Adipocyte (in vitro differentiated cells): ENCODE results near the gene CACNA2D2.
A peak's percentile ranks its signal among the peaks of the same experiment; 100 is the strongest.

ENCODE experiments used
- DNase-seq: peaks from one replicate; pipeline ENCODE4 v3.0.0-alpha.2; 2015; ENCODE audit warnings: low read depth
- H3K27me3 ChIP-seq: replicated peaks from 2 replicates; pipeline ENCODE4 v1.7.0; 2013; ENCODE audit warnings: mild to moderate bottlenecking, low read length, moderate library complexity; ENCODE audit not compliant: control insufficient read depth, insufficient read depth
- H3K36me3 ChIP-seq: 2 replicates; pipeline ENCODE4 v1.7.0; 2013; ENCODE audit warnings: low read length, mild to moderate bottlenecking, moderate library complexity; ENCODE audit not compliant: control insufficient read depth, insufficient read depth, severe bottlenecking
- H3K4me1 ChIP-seq: 2 replicates; pipeline ENCODE4 v1.7.0; 2013; ENCODE audit warnings: mild to moderate bottlenecking, low read length, moderate library complexity; ENCODE audit not compliant: control insufficient read depth, insufficient read depth
- H3K4me3 ChIP-seq: 2 replicates; pipeline ENCODE4 v1.7.0; 2013; ENCODE audit warnings: mild to moderate bottlenecking, low read length, moderate library complexity
- H3K9ac ChIP-seq: 2 replicates; pipeline ENCODE4 v1.7.0; 2013; ENCODE audit warnings: mild to moderate bottlenecking, low read length, moderate library complexity
- H3K9me3 ChIP-seq: 2 replicates; pipeline ENCODE4 v1.7.0; 2013; ENCODE audit warnings: mild to moderate bottlenecking, low read length, moderate library complexity; ENCODE audit not compliant: control insufficient read depth

The CACNA2D2 gene

GRCh38 chr3:50327129-50327528, 176.3 kb downstream of the CACNA2D2 start:
- no peaks in the 10 kb centered on the region for H3K9me3 ChIP-seq
- peak overlapping the region; percentile 96 for H3K9ac ChIP-seq

DNA sequence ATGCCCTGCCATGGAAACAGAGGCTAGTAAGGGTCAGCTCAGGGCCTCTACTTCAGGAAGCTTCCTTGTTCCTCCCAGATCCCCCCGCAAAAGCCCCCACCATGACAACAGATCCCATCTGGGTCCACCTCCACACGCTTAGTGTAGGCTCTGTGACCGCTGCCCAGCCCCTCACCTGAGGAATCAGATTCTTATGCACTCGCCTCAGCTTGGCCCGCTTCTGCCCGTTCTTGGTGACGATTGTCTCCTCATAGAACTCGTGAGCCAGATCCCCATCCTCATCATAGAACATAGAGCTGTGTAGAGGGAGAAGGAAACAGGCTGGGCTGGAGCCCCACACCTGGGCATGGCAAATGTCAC, 177.3 kb downstream of the CACNA2D2 start:
- H3K36me3 ChIP-seq, result peaks cover 30% of the 10 kb centered on the region
- H3K4me1 ChIP-seq, result peaks cover 22% of the 10 kb centered on the region
- no peak for DNase-seq
- no peaks in the 10 kb centered on the region for H3K9me3 ChIP-seq
- H3K27me3 ChIP-seq, result no peaks in the 10 kb centered on the region
- H3K4me3 ChIP-seq, result no peak overlapping the region
- no peak overlapping the region for H3K9ac ChIP-seq

More at GRCh38 chr3:50327129-50327528, 176.3 kb downstream of the CACNA2D2 start:
- peaks cover 40% of the 10 kb centered on the region for H3K36me3 ChIP-seq
- DNase-seq, result no peak
- H3K27me3 ChIP-seq, result no peaks in the 10 kb centered on the region
- H3K4me1 ChIP-seq, result peaks cover 18% of the 10 kb centered on the region
- H3K4me3 ChIP-seq, result peak overlapping the region; percentile 94

DNA sequence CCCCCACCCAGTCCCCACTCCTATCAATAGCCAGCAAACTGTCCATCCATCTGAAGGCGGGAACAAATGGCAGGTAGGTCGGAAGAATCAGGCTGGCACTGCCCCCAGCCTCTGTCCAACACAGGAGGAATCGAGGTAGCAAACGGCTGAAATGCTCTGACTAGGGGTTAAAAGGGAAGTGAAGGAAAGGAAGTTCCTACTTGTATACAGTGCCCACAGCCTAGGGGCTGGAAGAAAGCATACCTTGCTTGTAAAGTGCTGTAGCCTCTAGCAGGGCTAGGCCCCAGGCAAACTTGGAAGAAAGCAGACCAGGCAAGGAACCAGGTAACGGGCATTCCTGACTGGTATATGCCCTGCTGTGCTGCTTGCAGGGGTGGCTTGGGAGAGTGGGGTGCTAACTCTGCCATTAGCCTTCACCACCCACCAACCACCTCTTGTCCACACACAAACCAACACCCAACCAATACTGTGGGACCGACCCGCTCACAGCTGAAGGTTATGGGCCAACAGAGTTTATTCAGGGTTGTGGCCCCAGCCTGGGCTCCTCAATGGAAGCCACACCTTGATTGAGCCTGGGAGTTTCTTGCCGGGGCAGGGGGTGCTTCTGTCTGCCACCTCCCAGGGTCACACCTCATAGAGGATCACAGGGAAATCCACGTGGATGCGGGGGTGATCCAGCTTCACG, 177.8 kb downstream of the CACNA2D2 start:
- peaks cover 22% of the 10 kb centered on the region for H3K4me1 ChIP-seq
- H3K36me3 ChIP-seq, result peaks cover 25% of the 10 kb centered on the region
- no peak overlapping the region for H3K4me3 ChIP-seq
- no peak for DNase-seq
- H3K9ac ChIP-seq, result no peak overlapping the region
- H3K9me3 ChIP-seq, result no peaks in the 10 kb centered on the region
- H3K27me3 ChIP-seq, result no peaks in the 10 kb centered on the region

GRCh38 chr3:50325113-50325480, 178.3 kb downstream of the CACNA2D2 start:
- Histone ChIP-seq H3K4me3 (no peak overlapping the region), H3K9ac (no peak overlapping the region), H3K4me1 (peaks cover 27% of the 10 kb centered on the region), H3K27me3 (no peaks in the 10 kb centered on the region), H3K36me3 (peaks cover 20% of the 10 kb centered on the region), H3K9me3 (no peaks in the 10 kb centered on the region)
- DNase-seq, result no peak

- DNase-seq, result peak; percentile 85
- H3K9ac ChIP-seq, result no peak overlapping the region
- no peak overlapping the region for H3K4me3 ChIP-seq
- peaks cover 14% of the 10 kb centered on the region for H3K36me3 ChIP-seq
- H3K4me1 ChIP-seq, result peaks cover 31% of the 10 kb centered on the region
- no peaks in the 10 kb centered on the region for H3K9me3 ChIP-seq
- no peaks in the 10 kb centered on the region for H3K27me3 ChIP-seq
Measured at GRCh38 chr3:50324351-50325112, 178.9 kb downstream of the CACNA2D2 start.

DNA sequence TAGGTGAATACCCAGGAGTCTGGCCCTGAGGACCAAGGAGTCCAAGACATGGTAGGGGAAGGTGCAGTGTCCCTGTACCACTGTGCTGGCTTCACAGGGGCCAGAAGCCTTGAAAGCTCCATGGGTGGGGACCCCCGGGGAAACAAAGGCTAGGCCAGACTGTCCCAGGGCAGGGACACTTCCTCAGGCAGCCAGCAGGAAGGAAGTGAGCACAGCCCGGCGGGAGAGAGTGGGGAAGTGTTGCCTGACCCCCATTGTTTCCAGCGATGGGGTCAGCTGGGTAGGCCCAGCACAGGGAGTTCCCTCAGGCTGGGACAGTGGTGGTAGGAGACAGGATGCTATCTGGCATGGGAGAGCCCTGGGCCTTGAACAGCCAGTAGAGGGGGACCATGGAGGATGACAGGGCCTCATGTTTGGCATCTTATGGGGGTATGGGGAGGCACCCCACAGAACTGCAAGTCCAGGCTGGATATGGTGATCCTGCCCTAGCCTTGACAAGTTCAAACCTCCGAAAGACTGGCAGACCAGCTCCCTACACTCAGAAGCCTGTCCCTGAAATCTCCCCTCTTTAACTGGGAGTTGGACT, 179.7 kb downstream of the CACNA2D2 start:
- peaks cover 30% of the 10 kb centered on the region for H3K4me1 ChIP-seq

GRCh38 chr3:50323092-50323600, 180.3 kb downstream of the CACNA2D2 start:
- Histone ChIP-seq H3K9me3 (no peaks in the 10 kb centered on the region), H3K4me3 (no peak overlapping the region), H3K27me3 (no peaks in the 10 kb centered on the region), H3K36me3 (peaks cover 24% of the 10 kb centered on the region), H3K9ac (no peak overlapping the region), H3K4me1 (peaks cover 25% of the 10 kb centered on the region)
- DNase-seq, result no peak

More for the DNA sequence above, 179.7 kb downstream of the CACNA2D2 start:
- Histone ChIP-seq H3K9me3 (no peaks in the 10 kb centered on the region), H3K36me3 (peaks cover 18% of the 10 kb centered on the region), H3K4me3 (no peak overlapping the region), H3K9ac (no peak overlapping the region), H3K27me3 (no peaks in the 10 kb centered on the region)
- DNase-seq, result no peak

DNA sequence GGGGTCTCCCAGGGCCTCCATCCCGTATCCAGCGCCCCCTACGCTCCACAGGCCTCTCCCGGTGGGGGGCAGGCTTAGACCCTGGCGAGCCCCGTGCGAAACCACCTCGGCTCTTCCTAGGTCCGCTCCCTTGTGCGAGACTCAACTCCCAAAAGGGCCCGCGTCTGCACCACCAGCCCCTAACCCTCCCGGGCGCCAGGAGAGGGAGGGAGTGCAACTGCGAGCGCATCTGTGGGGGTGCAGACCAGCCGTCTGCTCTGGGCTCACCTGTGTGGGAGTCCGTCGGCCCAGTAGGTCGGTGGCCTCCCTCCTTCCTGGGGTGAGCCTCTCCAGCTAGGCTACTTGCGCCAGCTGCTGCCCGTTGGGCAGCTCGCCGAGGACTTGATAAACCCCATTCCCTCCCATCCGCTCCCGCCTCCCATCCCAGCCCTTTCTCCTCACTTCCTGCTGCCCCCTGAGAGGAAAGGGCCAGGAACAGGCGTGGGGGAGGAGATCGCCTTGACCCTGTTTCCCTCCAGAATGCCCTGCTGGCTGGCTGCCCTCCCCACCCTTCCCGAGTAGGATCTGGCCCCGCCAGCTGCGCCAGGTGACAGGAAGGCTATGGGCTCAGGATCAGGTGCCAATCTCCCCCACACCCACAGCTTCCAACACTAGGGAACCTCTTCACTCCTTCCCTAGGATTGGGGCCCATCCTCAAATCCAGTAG, 180.9 kb downstream of the CACNA2D2 start, which contains the start of gene HYAL2:
Gene HYAL2, minus strand, starts transcription at position 360 of the 706 bp plus-strand sequence. CDS start 2,256 bp downstream, outside the sequence.
- Histone ChIP-seq H3K4me1 (peaks cover 24% of the 10 kb centered on the region), H3K9ac (peak within 1 kb of the TSS; percentile 88), H3K9me3 (no peaks in the 10 kb centered on the region), H3K36me3 (peaks cover 30% of the 10 kb centered on the region), H3K27me3 (no peaks in the 10 kb centered on the region), H3K4me3 (peak within 1 kb of the TSS; percentile 84)
- DNase-seq, result no peak

- peak overlapping the region; percentile 84 for H3K4me3 ChIP-seq
- H3K9me3 ChIP-seq, result no peaks in the 10 kb centered on the region
- H3K27me3 ChIP-seq, result no peaks in the 10 kb centered on the region
- no peak for DNase-seq
- peaks cover 19% of the 10 kb centered on the region for H3K4me1 ChIP-seq
- peak overlapping the region; percentile 71 for H3K9ac ChIP-seq
- peaks cover 34% of the 10 kb centered on the region for H3K36me3 ChIP-seq
Measured at GRCh38 chr3:50322115-50322385, 181.4 kb downstream of the CACNA2D2 start.

DNA sequence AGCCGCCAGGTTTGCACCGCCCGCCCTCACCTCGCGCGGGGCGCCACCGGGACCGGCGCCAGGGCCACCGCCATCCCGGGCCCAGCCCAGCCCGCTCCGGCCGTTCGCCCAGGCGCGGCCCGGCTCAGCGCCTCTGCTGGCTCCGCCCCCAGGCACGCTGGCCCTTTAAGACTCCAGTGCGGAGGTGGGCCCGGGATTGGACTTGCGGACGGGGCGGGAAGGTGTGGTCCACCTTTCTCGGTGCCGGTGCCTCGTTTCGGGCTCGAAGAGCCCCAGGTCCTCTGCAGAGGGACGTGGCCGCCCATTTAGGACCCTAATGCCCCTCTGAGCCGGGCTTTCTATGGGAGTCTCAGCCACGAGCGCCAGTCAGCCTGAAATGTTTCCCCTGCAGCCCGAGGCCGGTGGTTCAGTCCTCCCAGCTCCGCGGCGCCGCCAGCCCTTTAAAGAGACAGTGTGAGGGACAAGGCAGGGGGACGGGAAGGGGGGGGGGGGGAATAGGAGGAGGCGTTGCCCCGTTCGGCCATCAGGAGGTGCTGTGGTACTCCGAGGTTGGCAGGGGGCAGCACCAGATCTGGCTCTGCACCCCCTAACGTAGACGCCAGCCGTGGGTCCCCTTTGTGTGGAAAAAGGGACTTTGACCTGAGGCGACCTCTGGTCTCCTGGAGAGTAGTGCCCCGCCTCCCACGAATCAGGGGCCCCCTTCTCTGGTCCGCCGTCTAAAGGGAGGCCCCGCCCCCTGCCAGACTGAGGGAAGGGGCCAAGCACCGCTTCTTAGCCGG, 181.9 kb downstream of the CACNA2D2 start:
- H3K36me3 ChIP-seq, result peaks cover 34% of the 10 kb centered on the region
- DNase-seq, result peak; percentile 96
- H3K4me3 ChIP-seq, result peak overlapping the region; percentile 84
- peak overlapping the region; percentile 88 for H3K9ac ChIP-seq
- H3K9me3 ChIP-seq, result no peaks in the 10 kb centered on the region
- H3K27me3 ChIP-seq, result no peaks in the 10 kb centered on the region
- peaks cover 16% of the 10 kb centered on the region for H3K4me1 ChIP-seq
